ENCODE measurements around the gene STARD13.

Gene STARD13

GRCh38 chr13:33201659-33202058, 83.9 kb downstream of the STARD13 start:
- no peak for DNase-seq (ENCODE audit: low spot score)

- DNase-seq (ENCODE audit: low spot score): no peak
Observed at GRCh38 chr13:33199289-33199850, 86.2 kb downstream of the STARD13 start.

- no peak for DNase-seq (ENCODE audit: low spot score)
Observed at GRCh38 chr13:33197541-33197971, 88.0 kb downstream of the STARD13 start.

GRCh38 chr13:33196767-33197166, 88.8 kb downstream of the STARD13 start:
- DNase-seq (ENCODE audit: low spot score): no peak

- DNase-seq (ENCODE audit: low spot score): no peak
Observed at GRCh38 chr13:33195693-33196464, 89.7 kb downstream of the STARD13 start.

- no peak for DNase-seq (ENCODE audit: low spot score)
Observed at GRCh38 chr13:33194820-33195692, 90.5 kb downstream of the STARD13 start.

- DNase-seq (ENCODE audit: low spot score): no peak
Observed at GRCh38 chr13:33193428-33193974, 92.1 kb downstream of the STARD13 start.

GRCh38 chr13:33191425-33192210, 93.9 kb downstream of the STARD13 start:
- no peak for DNase-seq (ENCODE audit: low spot score)

GRCh38 chr13:33189470-33189869, 96.1 kb downstream of the STARD13 start:
- DNase-seq (ENCODE audit: low spot score): no peak

- no peak for DNase-seq (ENCODE audit: low spot score)
Observed at GRCh38 chr13:33188093-33188882, 97.3 kb downstream of the STARD13 start.

- peak; percentile 14 for DNase-seq (ENCODE audit: low spot score)
Observed at GRCh38 chr13:33186861-33187291, 98.7 kb downstream of the STARD13 start.

GRCh38 chr13:33185853-33186252, 99.7 kb downstream of the STARD13 start:
- DNase-seq (ENCODE audit: low spot score): no peak

- no peak for DNase-seq (ENCODE audit: low spot score)
Observed at GRCh38 chr13:33184530-33184929, 101.0 kb downstream of the STARD13 start.

- DNase-seq (ENCODE audit: low spot score): no peak
Observed at GRCh38 chr13:33184112-33184490, 101.5 kb downstream of the STARD13 start.

- DNase-seq (ENCODE audit: low spot score): no peak
Observed at GRCh38 chr13:33183431-33184111, 102.0 kb downstream of the STARD13 start.

- no peak for DNase-seq (ENCODE audit: low spot score)
Observed at GRCh38 chr13:33182729-33183128, 102.8 kb downstream of the STARD13 start.

GRCh38 chr13:33181264-33181663, 104.3 kb downstream of the STARD13 start:
- DNase-seq (ENCODE audit: low spot score): no peak

- DNase-seq (ENCODE audit: low spot score): no peak
Observed at GRCh38 chr13:33180122-33180804, 105.3 kb downstream of the STARD13 start.

GRCh38 chr13:33179463-33179862, 106.1 kb downstream of the STARD13 start:
- DNase-seq (ENCODE audit: low spot score): no peak

Measured in RKO (cell line).